MCF 10A (cell line): ENCODE data around the gene NPY4R. TPM values are rescaled to one million over a fixed set of nuclear protein-coding genes. Genes with fewer than 3 reads are reported as not detected.
"Not testable (repeated sequence)": the region's sequence is repeated elsewhere in the genome, so short reads cannot be mapped to it uniquely, and the experiment has no call there.

Experiments
- BruUV-seq: library from RNA; stranded (reverse); fragments of 400-500 nt; replicated peaks from 2 replicates; lab custom pipeline; 2021; lab: Mats Ljungman, UMichigan
- CTCF ChIA-PET: fragments of 300-600 bp; sonication (Branson Sonifier 250); formaldehyde crosslinking; extraction: SDS; loops from one replicate; lab custom pipeline; 2021; ENCODE audit warnings: antibody characterized with exemption, inconsistent platforms; lab: Yijun Ruan, JAX
- POLR2A ChIA-PET: fragments of 300-600, 350-650 bp; sonication (Branson Sonifier 250); formaldehyde crosslinking; extraction: SDS; loops from one replicate; lab custom pipeline; 2020; ENCODE audit warnings: antibody characterized with exemption, inconsistent platforms; lab: Yijun Ruan, JAX
- DNase-seq: peaks from one replicate; pipeline ENCODE4 v3.0.0-alpha.2; 2018; ENCODE audit not compliant: unreplicated experiment
- H3K27ac Mint-ChIP-seq: one replicate; pipeline ENCODE4 v1.8.0; 2022; ENCODE audit warnings: mild to moderate bottlenecking, low read depth, mixed read lengths; ENCODE audit not compliant: unreplicated experiment
- H3K27me3 Mint-ChIP-seq: one replicate; pipeline ENCODE4 v1.8.0; 2022; ENCODE audit warnings: mixed read lengths; ENCODE audit not compliant: insufficient read depth, unreplicated experiment
- H3K36me3 Mint-ChIP-seq: one replicate; pipeline ENCODE4 v1.8.0; 2022; ENCODE audit warnings: mild to moderate bottlenecking, moderate library complexity, mixed read lengths; ENCODE audit not compliant: insufficient read depth, unreplicated experiment
- H3K4me1 Mint-ChIP-seq: one replicate; pipeline ENCODE4 v1.8.0; 2022; ENCODE audit warnings: mixed read lengths; ENCODE audit not compliant: insufficient read depth, unreplicated experiment
- H3K4me3 Mint-ChIP-seq: one replicate; pipeline ENCODE4 v1.8.0; 2022; ENCODE audit warnings: mild to moderate bottlenecking, moderate library complexity, mixed read lengths; ENCODE audit not compliant: unreplicated experiment
- H3K9me3 Mint-ChIP-seq: one replicate; pipeline ENCODE4 v1.8.0; 2022; ENCODE audit warnings: mixed read lengths; ENCODE audit not compliant: unreplicated experiment
- intact Hi-C: fragments of 100-400 bp; cut with micrococcal nuclease; formaldehyde crosslinking; loops from 2 replicates; pipeline ENCODE4 v1.14.1; 2022
- total RNA-seq: library from RNA; stranded (reverse); gene quantifications from 2 replicates; pipeline ENCODE4 v1.2.3, GENCODE V29; 2022

The NPY4R gene
- total RNA-seq, 1 experiment from 2014 or later: not detected

DNA sequence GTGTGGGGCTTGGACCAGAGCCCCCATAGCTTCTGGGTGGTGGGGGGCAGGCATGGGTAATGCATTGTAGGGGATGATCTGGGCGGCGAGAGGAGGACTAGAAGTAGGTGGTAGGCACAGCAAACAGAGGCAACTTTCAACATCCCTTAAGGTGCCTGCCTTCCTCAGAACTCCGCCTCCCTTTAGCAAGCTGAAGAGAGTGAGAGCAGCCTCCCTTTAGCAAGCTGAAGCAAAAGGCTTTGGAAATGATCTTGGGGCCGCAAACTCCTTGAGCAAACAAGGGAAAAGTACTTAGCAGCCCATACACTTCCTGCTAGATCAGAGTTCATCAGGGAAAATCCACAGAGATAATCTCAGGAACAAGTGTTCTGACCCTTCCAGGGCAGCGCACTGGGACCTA lies 18.3 kb downstream of the NPY4R start:
- CTCF ChIA-PET, intact Hi-C loops, DNase-seq, H3K4me1 Mint-ChIP-seq, POLR2A ChIA-PET, H3K4me3 Mint-ChIP-seq, BruUV-seq, H3K9me3 Mint-ChIP-seq, H3K27me3 Mint-ChIP-seq, H3K36me3 Mint-ChIP-seq, H3K27ac Mint-ChIP-seq: not testable (repeated sequence)

DNA sequence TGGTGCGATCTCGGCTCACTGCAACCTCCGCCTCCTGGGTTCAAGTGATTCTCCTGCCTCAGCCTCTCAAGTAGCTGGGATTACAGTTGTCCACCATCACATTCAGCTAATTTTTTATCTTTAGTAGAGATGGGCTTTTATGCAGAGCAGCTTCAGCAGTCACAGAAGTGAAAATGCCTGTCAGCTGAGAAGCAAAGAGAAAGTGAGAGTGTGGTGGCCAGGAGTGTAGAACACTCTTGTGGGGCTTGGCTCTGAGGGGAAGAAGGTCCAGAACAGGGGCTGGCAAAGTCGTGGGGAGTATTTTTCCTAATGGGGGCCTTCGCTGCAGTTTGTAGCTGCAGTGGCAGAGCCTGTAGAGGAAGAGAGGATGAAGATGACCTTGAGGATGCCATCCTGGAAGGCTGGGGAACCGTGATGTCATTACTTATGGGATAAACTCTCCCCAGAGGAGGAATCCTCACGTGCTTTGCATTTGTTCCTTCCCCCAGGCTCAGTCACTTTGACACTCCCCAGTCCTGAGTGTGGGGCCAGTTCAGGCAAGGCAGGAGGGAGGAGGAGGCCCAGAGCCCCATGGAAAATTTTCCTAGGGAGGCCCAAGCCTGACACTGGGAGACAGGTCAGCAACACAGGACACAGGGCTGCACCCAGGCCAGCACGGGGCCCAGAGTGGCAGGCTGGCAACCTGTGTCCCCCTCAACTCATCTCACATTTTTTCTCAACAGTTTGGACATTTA lies 20.2 kb downstream of the NPY4R start:
- H3K4me3 Mint-ChIP-seq, H3K27ac Mint-ChIP-seq, H3K4me1 Mint-ChIP-seq, BruUV-seq, H3K36me3 Mint-ChIP-seq, CTCF ChIA-PET, H3K9me3 Mint-ChIP-seq, POLR2A ChIA-PET, intact Hi-C loops, H3K27me3 Mint-ChIP-seq, DNase-seq: not testable (repeated sequence)

DNA sequence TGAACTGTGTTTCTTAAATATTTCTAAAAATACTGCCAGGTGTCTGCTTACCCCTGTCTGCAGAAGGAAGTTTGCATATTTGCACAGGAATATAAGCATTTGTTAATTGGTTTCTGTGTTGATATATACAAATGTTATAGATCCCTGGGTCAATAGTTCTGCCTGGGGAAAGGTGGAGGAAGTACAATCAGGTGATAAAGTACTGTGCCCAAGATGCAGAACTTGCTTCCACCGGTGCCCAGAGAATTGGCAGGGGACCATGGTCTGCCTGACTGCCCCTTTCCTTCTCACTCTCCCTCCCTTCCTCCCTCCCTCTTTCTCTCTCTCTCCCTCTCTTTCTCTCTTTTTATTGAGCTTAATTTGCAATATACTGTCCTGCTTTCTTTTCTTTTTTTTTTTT lies 22.3 kb downstream of the NPY4R start:
- BruUV-seq, H3K36me3 Mint-ChIP-seq, H3K9me3 Mint-ChIP-seq, H3K4me3 Mint-ChIP-seq, intact Hi-C loops, DNase-seq, H3K27ac Mint-ChIP-seq, H3K27me3 Mint-ChIP-seq, H3K4me1 Mint-ChIP-seq, POLR2A ChIA-PET: not testable (repeated sequence)
- CTCF ChIA-PET: interaction anchor here (1.2 kb wide), 1 partner anchor 216 kb away, joined by 3 read pairs; no protein-coding TSS in a partner anchor

DNA sequence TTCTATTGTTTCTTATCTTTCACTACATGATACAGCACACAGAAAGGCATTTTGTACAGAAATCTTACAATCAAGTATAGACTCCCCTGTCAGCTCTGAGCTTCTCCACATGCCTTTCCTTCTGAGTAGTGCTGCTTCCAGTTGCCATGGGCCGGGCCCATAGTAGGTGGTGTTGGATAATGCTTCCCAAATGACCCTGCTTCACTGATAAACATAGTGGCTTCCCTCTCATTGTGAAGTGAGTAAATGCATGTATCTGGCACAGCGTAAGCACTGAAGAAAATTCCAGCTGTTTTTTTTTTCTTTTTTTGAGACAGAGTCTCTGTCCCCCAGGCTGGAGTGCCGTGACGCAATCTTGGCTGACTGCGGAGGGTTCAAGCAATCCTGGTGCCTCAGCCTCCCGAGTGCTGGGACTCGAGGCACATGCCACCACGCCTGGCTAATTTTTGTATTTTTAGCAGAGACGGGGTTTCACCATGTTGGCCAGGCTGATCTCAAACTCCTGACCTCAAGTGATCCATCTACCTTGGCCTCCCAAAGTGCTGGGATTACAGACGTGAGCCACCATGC lies 23.0 kb downstream of the NPY4R start:
- POLR2A ChIA-PET, H3K9me3 Mint-ChIP-seq, DNase-seq, H3K27ac Mint-ChIP-seq, BruUV-seq, H3K36me3 Mint-ChIP-seq, H3K4me3 Mint-ChIP-seq, H3K27me3 Mint-ChIP-seq, H3K4me1 Mint-ChIP-seq, intact Hi-C loops: not testable (repeated sequence)
- CTCF ChIA-PET: interaction anchor here (1.2 kb wide), 1 partner anchor 215 kb away, joined by 3 read pairs; no protein-coding TSS in a partner anchor

DNA sequence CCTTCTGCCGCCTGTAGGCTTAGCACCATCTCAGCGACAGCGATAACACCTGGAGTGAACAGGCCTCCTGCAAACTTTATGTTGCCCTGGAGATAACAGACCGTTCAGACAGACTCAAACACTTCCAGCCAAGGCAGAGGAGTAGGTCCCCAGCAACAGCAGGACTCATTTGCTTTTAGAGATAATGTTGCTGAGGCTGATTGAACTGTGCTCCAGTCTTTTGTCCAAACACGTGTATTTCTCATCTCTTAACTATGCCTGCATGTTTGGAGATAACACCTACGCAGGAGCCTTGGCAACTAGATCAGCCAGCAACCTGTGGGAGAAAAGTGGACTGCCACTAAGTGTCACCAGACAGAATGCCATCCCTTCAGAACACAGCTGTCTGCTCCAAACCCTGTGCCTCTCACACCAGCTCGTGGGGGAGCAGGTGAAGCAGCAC lies 23.9 kb downstream of the NPY4R start:
- POLR2A ChIA-PET, CTCF ChIA-PET, H3K27me3 Mint-ChIP-seq, BruUV-seq, H3K36me3 Mint-ChIP-seq, H3K4me1 Mint-ChIP-seq, H3K27ac Mint-ChIP-seq, H3K9me3 Mint-ChIP-seq, H3K4me3 Mint-ChIP-seq, intact Hi-C loops: not testable (repeated sequence)
- peak; percentile 23 for DNase-seq

DNA sequence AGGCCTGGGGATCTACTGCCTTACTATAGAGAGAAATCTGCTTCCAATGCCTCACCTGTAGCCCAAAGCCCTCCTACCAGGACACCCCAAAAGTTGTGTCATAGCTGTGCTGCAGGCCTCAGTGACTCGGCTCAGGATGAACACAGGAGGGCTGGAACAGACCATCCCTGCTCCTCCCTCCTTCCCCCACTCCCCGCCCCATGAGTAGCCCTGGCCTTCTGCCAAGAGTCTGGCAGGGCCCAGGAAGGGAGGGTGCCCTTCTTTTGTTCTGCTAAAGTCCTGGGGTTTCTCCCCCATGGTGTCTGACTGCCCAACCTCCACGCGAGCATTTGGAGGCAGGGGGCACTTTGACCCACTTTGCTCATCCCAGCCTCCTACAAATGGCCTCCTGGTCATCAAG lies 24.8 kb downstream of the NPY4R start:
- H3K4me3 Mint-ChIP-seq, CTCF ChIA-PET, H3K9me3 Mint-ChIP-seq, intact Hi-C loops, H3K27ac Mint-ChIP-seq, DNase-seq, BruUV-seq, POLR2A ChIA-PET, H3K4me1 Mint-ChIP-seq, H3K27me3 Mint-ChIP-seq, H3K36me3 Mint-ChIP-seq: not testable (repeated sequence)

DNA sequence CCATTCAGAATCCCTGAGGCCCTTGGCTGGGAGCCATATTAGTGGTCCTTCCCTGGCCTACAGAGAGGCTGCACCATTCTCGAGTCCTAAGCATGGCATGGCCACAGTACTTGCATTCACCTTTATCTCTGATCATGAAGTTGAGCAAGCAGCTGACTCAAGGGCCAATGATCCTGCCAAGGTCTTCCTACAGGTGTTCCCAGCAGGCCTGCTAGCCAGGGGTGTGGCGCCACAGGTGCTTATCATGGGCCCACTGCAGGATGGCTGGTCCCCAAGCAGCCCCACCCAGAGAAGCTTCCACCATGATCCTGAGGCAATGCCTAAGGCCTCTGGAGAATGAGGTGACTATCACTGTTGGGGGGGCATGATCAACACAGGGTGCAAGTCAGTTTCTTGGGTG lies 42.2 kb downstream of the NPY4R start:
- H3K4me1 Mint-ChIP-seq, DNase-seq, intact Hi-C loops, H3K36me3 Mint-ChIP-seq, H3K27ac Mint-ChIP-seq, BruUV-seq, H3K4me3 Mint-ChIP-seq, H3K27me3 Mint-ChIP-seq, H3K9me3 Mint-ChIP-seq, POLR2A ChIA-PET, CTCF ChIA-PET: not testable (repeated sequence)

DNA sequence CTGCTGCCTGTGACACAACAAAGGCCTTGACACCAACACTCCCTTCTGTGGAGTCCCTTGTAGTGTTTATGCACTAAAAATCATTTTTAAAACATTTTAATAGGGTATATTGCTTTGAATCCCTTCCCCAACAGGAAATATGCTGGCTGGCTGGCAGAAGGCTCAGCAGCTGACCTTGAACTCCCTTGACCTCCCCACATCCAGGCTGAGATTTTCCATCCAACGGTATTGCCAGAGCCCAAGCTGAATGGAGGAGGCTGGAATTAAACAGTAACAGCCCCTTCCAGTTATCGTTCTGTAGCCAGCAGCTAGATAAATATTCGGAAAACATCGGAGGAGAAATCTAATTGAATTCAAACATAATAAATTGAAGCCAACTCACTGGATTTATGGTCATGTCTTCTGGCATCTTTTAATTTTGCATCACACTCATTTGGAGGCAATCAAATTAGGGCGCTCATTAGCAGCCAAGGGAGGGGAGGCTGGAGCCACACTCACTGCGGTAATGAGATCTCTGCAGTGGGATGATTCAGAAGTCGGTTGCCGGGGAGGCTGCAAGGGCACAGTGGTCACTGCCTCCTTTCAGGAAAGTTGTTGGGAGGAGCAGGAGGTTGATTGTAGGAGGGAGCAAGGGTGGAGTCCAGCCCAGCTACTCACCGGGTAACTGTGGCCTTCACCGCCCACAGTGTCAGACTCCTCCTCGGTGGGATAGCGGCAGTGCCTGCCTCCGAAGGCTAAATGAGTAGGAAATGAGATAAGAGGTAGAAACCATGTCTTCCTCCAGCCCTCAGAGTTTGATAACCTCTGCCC lies 46.0 kb downstream of the NPY4R start:
- POLR2A ChIA-PET, H3K4me3 Mint-ChIP-seq, DNase-seq, CTCF ChIA-PET, H3K27ac Mint-ChIP-seq, BruUV-seq, H3K27me3 Mint-ChIP-seq, H3K4me1 Mint-ChIP-seq, H3K36me3 Mint-ChIP-seq, intact Hi-C loops, H3K9me3 Mint-ChIP-seq: not testable (repeated sequence)

DNA sequence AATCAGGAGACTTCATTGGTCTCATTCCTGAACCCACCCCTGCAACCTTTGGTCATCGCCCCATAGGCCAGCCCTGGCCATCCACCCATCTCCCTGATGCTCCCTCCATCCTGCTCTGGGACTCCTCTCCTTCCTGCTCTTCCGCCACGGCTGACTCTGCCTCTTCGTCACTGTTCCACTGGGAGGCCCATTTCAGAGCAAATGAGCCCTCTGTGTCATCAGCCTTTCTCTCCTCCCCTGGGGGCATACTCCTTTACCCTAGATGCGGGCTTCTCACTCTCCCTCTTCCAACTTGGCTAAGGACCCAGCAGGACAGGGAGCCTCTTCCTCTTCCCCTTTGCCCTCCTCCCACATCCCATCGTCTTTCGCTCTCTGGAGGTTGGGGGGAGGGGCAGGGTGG lies 47.5 kb downstream of the NPY4R start:
- POLR2A ChIA-PET, CTCF ChIA-PET, H3K27ac Mint-ChIP-seq: not testable (repeated sequence)

More for the DNA sequence above, 47.5 kb downstream of the NPY4R start:
- intact Hi-C loops, H3K4me3 Mint-ChIP-seq, DNase-seq, H3K4me1 Mint-ChIP-seq, H3K27me3 Mint-ChIP-seq, H3K9me3 Mint-ChIP-seq, H3K36me3 Mint-ChIP-seq, BruUV-seq: not testable (repeated sequence)
